ENCODE measurements around the gene CTBP2. TPM values are rescaled to one million over a fixed set of nuclear protein-coding genes. Genes with fewer than 3 reads are reported as not detected.

Gene CTBP2
- total RNA-seq, 1 experiment from 2014 or later, result 212 TPM

DNA sequence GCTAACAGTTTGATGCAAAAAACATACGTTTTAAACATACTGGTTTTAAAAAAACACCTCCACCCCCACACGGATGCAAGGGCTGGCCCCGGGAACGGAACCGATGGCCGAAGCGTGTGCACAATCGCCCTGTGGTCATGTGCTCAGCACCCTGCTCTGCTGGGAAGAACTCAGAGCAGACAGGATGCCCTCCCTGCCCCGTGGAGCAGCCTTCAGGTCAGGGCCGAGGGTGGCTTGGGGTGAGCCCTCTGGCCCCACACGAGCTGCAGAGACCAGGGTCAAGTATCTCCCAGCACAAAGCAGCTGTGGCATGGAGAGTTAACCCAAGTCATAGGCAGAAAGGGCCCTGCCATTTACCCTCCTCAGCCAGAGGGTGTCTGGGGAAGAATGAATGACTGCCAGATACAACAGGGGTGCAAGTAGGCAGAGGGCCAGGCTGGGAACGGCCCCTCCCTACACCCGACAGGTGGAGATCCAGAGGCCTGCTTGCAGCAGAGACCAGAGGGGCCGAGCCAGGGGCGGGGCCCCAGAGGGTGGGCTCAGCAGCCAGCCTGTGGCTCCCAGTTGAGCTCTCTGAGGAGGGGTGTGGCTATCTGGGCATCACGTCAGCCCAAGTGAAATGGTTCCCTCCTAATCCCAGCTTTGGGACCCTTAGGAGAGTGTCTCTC, 161.6 kb downstream of the CTBP2 start:
- no peak overlapping the region for H3K27ac ChIP-seq (ENCODE audit: insufficient read length, low read depth, low read length)

More for the DNA sequence above, 161.6 kb downstream of the CTBP2 start:
- no peak overlapping the region for H3K56ac ChIP-seq (ENCODE audit: insufficient read length, low read depth, low read length)
- no peak overlapping the region for H4K91ac ChIP-seq (ENCODE audit: insufficient read length, low read depth, low read length)
- no peaks in the 10 kb centered on the region for H3K27me3 ChIP-seq (ENCODE audit: insufficient read depth, low read length)
- no peak overlapping the region for H2BK5ac ChIP-seq (ENCODE audit: insufficient read length, low read length)
- H3K9me3 ChIP-seq (ENCODE audit: control insufficient read depth, low read depth, low read length), result no peaks in the 10 kb centered on the region
- Mint-ChIP-seq H3K36me3 (ENCODE audit: insufficient read depth in 1 of 3, low read depth in 3 of 3) (peaks cover 50 to 97% (median 83%) of the 10 kb centered on the region in 3 experiments), H3K27ac (no peak overlapping the region), H3K9me3 (no peaks in the 10 kb centered on the region), H3K4me3 (no peak overlapping the region), H3K4me1 (no peaks in the 10 kb centered on the region), H3K27me3 (ENCODE audit: low read depth) (peaks cover 4% of the 10 kb centered on the region; the same call in 1 of the 2 replicates)
- H4K5ac ChIP-seq (ENCODE audit: insufficient read length, low read depth, low read length), result no peak overlapping the region
- no peaks in the 10 kb centered on the region for H3K23me2 ChIP-seq (ENCODE audit: insufficient read length, low read depth, low read length, poor library complexity, severe bottlenecking)
- no peak overlapping the region for H3K9ac ChIP-seq (ENCODE audit: extremely low read depth, insufficient read length, low read length)
- WGBS (ENCODE audit: extremely low coverage, insufficient read length, low lambda C conversion rate), result no CpG with 5 or more reads among the region's 16 CpGs
- H2AFZ ChIP-seq (ENCODE audit: low read length), result no peak overlapping the region
- H3K79me1 ChIP-seq (ENCODE audit: insufficient read depth, low read depth, low read length, poor library complexity, severe bottlenecking), result peaks cover 3% of the 10 kb centered on the region
- H2AK5ac ChIP-seq (ENCODE audit: insufficient read length, low read length), result no peak overlapping the region
- no peak overlapping the region for H3K4ac ChIP-seq (ENCODE audit: low read depth, low read length)
- no peak overlapping the region for H3K23ac ChIP-seq (ENCODE audit: insufficient read length, low read depth, low read length)
- no peak overlapping the region for H3K14ac ChIP-seq (ENCODE audit: insufficient read depth, low read length)
- no peak overlapping the region for H2BK120ac ChIP-seq (ENCODE audit: low read depth, low read length, poor library complexity, severe bottlenecking)
- no peak overlapping the region for H4K8ac ChIP-seq (replicated peaks; ENCODE audit: insufficient read length, low read depth, low read length)
- no peaks in the 10 kb centered on the region for H3K79me2 ChIP-seq (ENCODE audit: insufficient read depth, low read length)
- DNase-seq, result peak; percentile 27
- H2BK12ac ChIP-seq (ENCODE audit: insufficient read length, low read depth, low read length), result no peak overlapping the region
- no peak overlapping the region for H3K18ac ChIP-seq (ENCODE audit: insufficient read length, low read depth, low read length)
- no peak overlapping the region for H3K4me2 ChIP-seq (ENCODE audit: insufficient read depth, insufficient read length, low read length)
- no peak overlapping the region for H2BK20ac ChIP-seq (ENCODE audit: low read depth, low read length, poor library complexity, severe bottlenecking)
- no peaks in the 10 kb centered on the region for H4K20me1 ChIP-seq (ENCODE audit: control insufficient read depth, insufficient read depth, insufficient read length)
- no peak overlapping the region for H3T11ph ChIP-seq (ENCODE audit: low read length)
- no peaks in the 10 kb centered on the region for H3K4me1 ChIP-seq (ENCODE audit: insufficient read depth, low read length)
- H2BK15ac ChIP-seq (ENCODE audit: low read depth, low read length), result no peak overlapping the region
- TF ChIP-seq, protein P1, sequence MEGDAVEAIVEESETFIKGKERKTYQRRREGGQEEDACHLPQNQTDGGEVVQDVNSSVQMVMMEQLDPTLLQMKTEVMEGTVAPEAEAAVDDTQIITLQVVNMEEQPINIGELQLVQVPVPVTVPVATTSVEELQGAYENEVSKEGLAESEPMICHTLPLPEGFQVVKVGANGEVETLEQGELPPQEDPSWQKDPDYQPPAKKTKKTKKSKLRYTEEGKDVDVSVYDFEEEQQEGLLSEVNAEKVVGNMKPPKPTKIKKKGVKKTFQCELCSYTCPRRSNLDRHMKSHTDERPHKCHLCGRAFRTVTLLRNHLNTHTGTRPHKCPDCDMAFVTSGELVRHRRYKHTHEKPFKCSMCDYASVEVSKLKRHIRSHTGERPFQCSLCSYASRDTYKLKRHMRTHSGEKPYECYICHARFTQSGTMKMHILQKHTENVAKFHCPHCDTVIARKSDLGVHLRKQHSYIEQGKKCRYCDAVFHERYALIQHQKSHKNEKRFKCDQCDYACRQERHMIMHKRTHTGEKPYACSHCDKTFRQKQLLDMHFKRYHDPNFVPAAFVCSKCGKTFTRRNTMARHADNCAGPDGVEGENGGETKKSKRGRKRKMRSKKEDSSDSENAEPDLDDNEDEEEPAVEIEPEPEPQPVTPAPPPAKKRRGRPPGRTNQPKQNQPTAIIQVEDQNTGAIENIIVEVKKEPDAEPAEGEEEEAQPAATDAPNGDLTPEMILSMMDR (conservative IDR thresholded peaks at IDR 0.05), result no peak
